LoVo (cell line): ENCODE results near the gene SLC48A1.

Experiments
- DNase-seq: peaks from one replicate; pipeline ENCODE4 v3.0.0-alpha.2; 2016; ENCODE audit warnings: low spot score

The SLC48A1 gene

GRCh38 chr12:47773062-47773857 lies at the start of gene SLC48A1:
Gene SLC48A1, plus strand, starts transcription at chr12:47773238. Its CDS starts 67 bp downstream, at chr12:47773305.
- DNase-seq: peak; percentile 87

GRCh38 chr12:47725091-47725772 lies 47.8 kb upstream of the SLC48A1 start, which contains the start of gene ENDOU:
Gene ENDOU, minus strand, starts transcription at chr12:47725490. Its CDS starts 77 bp downstream, at chr12:47725413.
- no peak for DNase-seq

- no peak for DNase-seq
Observed at GRCh38 chr12:47725893-47726292, 47.1 kb upstream of the SLC48A1 start.

GRCh38 chr12:47729233-47729632 lies 43.8 kb upstream of the SLC48A1 start:
- no peak for DNase-seq

GRCh38 chr12:47730341-47730744 lies 42.7 kb upstream of the SLC48A1 start:
- no peak for DNase-seq

GRCh38 chr12:47731723-47732122 lies 41.3 kb upstream of the SLC48A1 start:
- DNase-seq: no peak

GRCh38 chr12:47732504-47732903 lies 40.5 kb upstream of the SLC48A1 start:
- DNase-seq: no peak

- no peak for DNase-seq
Observed at GRCh38 chr12:47733142-47733541, 39.9 kb upstream of the SLC48A1 start.

GRCh38 chr12:47734725-47735480 lies 38.1 kb upstream of the SLC48A1 start:
- no peak for DNase-seq

- DNase-seq: no peak
Observed at GRCh38 chr12:47735649-47736048, 37.4 kb upstream of the SLC48A1 start.

- DNase-seq: no peak
Observed at GRCh38 chr12:47736216-47736615, 36.8 kb upstream of the SLC48A1 start.

GRCh38 chr12:47736877-47737676 lies 36.0 kb upstream of the SLC48A1 start:
- no peak for DNase-seq

- DNase-seq: no peak
Observed at GRCh38 chr12:47737936-47738594, 35.0 kb upstream of the SLC48A1 start.

GRCh38 chr12:47739297-47739696 lies 33.7 kb upstream of the SLC48A1 start:
- no peak for DNase-seq

- no peak for DNase-seq
Observed at GRCh38 chr12:47739979-47740378, 33.1 kb upstream of the SLC48A1 start.

- no peak for DNase-seq
Observed at GRCh38 chr12:47740606-47741339, 32.3 kb upstream of the SLC48A1 start.

- DNase-seq: peak; percentile 38
Observed at GRCh38 chr12:47741340-47741703, 31.7 kb upstream of the SLC48A1 start.

- DNase-seq: peak; percentile 63
Observed at GRCh38 chr12:47742253-47742825, 30.7 kb upstream of the SLC48A1 start.

- no peak for DNase-seq
Observed at GRCh38 chr12:47743311-47743860, 29.7 kb upstream of the SLC48A1 start.
